ENCODE data around the gene FECH.

FECH gene

DNA sequence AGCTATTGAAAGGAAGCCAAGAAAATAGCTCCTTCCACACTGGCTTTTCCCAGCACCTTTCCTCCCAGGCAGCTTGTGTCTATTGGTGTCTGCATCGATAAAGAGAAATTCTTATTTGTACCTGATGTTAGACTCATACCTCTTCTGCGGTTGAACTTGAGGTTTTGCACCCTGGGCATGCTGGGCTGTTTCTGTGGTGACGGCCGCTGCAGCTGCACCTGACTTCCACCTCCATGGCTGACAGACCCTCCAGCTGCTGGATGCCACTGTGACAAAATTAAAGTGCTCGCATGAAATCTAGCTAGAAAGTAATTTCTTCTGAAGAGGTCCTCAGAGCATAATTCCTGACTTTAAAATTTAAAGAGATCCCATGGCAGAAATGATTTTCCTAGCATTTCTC, 6.6 kb downstream of the FECH start:
- DNase-seq = no peak

DNA sequence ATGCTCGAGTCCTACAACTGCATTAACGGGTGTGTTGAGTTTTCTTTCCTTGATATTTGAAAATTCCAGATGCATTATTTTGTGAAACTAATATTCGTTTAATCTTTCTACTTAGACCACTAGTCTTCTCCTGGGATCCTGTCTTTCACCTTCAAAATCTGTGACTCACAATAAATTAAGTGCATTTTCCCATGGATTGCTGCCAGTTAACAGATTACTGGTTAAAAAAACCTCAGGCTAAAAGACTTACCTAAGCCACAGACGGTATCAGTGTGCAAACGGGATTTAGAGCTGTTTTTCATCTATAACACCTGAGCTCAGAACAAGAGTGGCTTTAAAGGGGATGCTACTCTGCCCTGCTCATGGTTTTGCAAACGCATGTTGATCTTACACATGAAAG, 10.2 kb downstream of the FECH start:
- no peak for DNase-seq

DNA sequence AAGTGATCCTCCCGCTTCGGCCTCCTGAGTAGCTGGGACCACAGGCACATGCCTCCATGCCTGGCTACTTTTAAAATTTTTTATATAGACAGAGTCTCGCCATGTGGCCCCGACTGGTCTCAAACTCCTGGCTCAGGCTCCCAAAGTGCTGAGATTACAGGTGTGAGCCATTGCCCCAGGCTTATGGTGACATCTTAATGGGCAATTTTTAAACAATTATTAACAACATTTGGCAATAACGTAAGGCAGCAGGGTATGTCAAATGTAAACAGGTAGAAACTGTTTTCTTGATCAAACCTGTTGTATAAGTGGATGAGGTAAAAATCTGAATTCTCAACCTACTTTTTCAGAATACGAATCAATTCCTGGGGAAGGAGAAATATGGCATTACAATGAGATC, 11.0 kb downstream of the FECH start:
- no peak for DNase-seq

DNA sequence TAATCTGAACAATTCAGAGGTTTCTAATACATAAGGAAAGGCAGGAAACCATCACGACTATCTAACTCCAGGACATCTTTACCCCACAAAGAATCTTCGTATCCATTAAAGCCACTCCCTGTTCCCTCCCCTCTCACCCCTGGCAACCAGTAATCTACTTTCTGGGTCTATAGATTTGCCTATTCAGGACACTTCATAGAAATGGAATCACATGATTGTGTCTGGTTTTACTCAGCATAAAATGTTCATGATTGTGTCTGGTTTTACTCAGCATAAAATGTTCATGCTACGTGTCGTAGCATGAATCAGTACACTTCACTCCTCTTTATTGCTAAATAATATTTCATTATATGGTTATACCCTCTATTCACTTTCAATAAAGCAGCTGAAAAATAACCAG, 11.6 kb downstream of the FECH start:
- no peak for DNase-seq

DNA sequence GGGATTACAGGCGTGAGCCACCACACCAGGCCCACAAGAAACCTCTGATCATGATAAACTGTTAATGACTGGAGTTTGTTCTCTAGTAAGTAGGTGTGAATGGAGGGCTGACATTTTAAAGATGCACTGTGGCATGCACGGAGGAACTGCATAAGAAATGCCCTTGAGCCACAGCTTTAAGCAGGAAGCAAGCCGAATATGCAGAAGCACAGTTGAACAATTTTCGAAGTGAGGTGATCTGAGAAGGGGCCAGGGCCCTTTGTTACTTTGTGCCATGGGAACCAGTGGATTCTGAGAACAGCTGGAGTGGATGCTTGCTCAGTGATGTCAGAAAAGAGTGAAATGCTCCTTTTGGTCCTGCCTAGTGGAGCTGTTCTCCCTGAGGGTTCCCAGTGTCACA, 16.3 kb downstream of the FECH start:
- DNase-seq = no peak

DNA sequence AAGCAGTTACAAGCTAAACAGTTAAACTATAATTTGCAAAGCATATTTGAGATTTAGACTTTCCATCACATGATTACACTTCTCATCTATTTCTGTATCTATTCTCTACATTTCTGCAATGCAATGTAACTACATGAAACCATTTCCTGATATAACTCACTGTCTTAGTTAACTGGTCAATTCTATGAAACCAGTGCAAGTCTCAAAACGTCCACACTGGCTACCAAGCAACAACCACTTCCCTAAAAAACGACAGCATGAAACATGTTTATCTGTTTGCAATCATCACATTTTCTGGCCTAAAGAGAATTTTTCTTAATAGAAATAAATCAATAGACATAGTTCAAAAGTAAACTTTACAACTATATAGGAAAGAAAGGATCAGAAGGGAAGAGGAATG, 17.4 kb downstream of the FECH start:
- DNase-seq = no peak

DNA sequence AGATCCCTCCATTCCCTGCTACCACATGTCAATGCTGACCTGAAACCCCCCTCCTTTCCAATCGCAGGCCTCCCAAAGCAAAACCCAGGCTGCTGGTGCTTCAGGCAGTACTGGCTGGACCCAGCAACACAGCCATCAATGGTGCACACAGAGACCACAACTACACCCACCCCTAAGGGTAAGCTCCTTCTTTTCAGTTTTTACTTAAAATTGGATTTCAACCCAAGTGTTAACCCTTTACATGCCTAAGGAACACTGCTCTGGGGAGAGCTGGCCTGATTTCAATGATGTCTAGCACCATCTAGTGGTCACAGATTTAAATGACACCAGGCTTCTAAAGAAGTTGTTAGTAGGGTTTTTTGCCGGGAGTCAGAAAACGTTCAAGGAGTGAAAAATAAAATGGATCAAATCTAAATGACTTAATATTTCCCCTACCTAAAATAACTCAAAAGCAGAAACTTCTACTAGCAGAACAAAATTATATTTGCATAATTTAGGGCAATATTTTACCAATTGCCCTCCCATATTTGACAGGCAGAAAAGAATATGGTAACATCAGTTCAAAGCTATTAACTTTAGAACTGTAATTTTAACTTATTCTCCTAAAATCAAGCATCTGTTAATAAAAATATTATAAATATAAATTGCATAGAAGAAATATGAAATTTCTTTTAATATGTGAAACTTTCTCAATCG, 24.6 kb downstream of the FECH start:
- no peak for DNase-seq

DNA sequence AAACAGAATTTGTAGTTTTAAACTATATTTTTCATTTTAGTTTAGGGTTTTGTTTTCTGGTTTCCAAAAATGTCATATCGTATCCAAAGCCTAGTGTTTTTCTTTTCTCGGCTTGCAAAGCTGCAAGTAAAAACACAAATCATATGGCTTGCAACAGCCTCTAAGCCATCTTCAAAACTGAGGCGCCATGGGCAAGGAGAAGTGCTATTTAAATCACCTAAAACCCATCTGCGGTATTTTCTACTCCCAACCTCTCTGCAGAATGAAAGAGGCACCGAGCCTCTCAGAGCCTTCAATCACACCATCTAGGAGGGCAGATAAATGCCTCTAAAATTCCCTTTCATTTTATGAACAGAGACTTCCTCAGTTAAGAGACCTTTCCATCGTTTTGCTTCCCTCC, 25.2 kb downstream of the FECH start:
- DNase-seq = no peak

DNA sequence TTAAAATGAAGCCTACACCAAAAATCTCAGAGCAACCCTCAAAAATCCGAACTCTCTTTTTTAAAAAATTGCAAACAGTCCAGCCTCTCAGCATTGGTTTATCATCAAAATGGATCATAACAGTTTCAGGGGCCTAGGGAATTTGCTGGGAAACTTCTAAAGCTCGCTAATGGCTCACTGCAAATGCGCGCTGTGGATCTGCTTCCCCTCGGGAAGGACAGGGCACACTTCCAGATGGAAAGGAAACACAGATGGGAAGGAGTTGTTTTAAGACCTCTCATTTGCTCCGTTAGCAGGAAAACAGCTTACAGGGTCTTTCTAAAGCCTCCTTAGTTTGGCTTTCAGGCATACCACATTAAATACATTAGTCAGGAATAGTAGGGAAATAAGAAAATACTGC, 27.2 kb downstream of the FECH start:
- no peak for DNase-seq

DNA sequence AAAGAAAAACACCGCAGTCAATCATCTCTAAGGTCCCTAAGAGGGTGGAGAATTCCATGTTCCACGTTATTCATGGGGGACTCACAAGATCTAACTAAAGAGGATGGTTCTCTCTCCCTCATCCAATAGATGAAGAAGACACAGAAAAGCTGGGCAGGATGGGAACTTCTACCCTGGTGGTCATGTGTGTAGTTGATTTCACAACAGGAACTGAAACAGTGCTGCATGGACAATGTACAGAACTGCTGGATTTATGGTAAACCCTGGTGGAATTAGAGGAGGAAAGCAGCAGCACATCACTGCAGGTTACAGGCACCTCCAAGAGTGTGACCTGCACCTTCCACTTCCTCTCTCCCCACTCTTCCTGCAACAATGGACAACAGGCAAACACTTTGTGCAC, 31.4 kb downstream of the FECH start:
- DNase-seq = no peak

DNA sequence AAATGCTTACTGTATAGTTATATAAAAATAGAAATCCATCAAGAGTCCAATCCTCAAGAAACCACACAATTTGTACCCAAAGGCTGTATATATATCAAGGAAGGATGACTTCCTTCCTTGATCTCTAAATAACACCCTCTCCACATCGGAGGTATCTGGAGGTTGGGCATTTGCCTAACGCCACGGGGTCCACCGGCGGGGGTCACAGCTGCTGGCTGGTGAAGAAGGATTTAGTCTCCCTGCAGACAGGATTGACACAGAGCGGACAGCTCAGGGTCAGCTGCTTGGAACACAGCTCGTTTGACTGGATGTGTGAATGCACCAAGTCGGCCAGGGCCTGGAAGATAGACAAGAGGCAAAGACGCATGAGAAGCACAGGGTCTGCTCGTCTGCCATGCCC, 36.0 kb downstream of the FECH start:
- DNase-seq = no peak

DNA sequence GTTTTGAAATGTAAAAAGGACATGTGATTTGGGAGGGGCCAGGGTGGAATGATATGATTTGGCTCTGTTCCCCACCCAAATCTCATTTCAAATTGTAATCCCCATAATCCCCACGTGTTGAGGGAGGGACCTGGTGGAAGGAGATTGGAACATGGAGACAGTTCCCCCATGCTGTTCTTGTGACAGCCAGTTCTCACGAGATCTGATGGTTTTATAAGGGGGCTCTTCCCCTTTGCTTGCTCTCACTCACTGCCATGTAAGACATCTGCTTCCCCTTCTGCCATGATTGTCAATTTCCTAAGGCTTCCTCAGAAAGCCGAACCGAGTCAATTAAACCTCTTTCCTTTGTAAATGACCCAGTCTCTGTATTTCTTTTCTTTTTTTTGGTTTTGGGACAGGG, 39.2 kb downstream of the FECH start:
- DNase-seq = no peak

DNA sequence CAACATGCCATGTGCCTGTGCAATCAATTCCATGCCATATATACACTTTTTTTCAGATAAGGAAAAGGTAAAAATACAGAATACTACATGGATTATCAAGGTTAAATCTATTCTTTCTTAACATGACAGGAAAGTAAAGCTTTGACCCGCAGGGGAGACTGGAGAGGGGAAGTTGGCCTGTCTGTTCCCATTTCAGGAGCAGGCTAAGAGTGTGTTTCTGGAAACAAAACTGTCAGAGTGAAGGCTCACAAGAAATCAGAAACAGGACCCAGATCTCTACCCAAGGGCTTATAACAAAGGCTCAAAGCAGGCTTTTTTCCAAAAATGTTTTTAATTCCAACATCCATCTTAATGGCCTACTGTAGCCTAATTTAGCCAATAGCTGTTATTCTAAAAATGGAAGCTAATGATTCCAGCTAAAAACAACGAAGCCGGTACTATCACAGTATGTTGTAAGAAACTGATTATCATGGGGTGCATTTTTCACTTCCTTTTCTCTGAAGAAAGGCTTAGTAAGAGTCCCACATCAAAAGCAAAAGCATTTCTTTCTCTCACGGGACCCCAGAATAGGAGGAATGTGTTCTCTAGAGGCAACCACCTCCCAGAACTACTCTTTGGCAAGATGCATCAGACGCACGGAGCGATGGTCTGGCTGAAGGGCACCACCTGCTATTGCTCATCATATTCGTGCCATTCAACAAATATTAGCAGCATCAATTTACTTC, 41.4 kb downstream of the FECH start:
- DNase-seq = no peak

DNA sequence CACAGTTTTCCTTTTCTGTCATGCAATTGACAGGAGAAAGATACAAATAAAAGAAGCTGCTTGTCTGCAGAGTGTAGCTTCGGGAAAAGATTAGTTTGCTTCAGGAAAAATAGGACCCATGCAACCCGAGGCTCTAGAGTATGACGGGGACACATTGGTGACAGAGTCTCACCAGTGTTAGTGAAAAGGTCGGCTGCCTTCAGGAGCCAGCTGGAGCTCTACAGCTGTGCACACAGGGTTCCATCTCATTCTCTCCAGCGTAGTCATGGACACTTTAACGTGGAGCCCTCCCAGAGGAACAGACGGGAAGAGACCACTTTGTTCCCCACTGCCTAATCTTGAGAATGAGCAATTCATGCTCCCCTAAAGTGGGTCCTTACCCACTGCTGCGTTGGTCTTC, 42.9 kb downstream of the FECH start:
- DNase-seq = no peak

DNA sequence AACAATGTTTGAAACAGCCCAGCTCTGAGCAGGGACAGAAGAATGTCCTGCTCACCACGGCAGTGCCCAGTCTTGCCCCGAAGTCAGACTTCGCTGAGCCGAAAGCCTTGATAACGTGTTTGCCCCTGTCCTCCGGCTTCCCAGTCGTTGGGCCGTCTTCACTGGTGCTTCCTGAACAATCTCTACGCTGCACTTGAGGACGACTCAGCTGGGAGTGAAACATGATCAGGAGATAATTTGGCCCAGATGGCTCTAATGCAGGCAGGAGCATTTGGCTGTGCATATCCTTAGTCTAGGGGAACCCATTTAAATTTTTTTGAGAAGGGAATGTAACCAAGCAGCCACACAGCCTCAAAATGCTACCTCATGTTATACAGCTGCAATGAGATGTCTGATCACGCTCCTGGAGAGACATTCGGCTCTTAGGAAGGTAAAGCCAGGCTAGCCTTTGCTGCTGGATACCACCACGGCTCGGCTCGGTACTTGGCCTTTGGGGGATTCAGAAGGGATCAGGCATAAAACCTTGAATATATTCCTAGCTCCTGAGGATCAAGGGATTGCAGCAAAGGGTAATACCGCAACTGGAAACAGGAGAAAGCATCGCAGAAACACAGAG, 43.6 kb downstream of the FECH start:
- DNase-seq = no peak

DNA sequence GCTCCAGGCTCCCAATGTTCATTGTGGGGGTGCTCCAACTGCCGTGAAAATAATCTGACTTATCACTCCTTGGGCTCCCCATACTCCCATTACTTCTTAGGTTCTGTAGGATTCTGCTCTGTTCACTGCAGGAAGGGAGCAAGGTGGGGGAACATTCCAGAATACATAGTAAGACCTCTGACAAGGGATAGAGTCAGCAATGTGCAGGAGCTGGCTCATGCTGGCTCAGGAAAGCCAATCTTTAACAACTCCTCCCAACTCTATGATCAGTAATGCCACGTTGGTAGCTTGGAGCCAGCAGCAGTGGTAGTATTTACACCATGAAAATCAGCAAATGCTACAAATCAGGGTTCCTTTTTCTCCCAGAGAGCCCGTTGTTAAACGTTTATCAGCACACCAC, 44.4 kb downstream of the FECH start:
- DNase-seq = no peak

DNA sequence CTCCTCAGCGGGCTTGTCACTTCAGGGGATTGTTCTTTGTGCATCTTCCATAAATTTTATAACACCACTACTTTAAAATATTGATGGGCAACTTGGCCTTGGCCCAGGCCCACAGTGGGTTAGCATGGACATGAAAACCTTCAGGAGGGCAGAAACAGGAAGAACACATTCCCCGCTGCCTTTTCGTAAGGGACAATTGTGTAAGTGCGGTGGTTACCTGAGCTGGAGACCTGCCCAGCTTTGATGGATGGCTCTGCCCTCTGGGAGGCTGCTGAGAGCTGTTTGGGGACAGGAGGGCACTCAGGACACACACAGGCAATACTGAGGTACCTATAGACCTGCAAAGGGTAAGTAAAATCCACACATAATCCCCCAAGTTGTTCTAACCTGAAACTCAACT, 46.8 kb downstream of the FECH start:
- no peak for DNase-seq

DNA sequence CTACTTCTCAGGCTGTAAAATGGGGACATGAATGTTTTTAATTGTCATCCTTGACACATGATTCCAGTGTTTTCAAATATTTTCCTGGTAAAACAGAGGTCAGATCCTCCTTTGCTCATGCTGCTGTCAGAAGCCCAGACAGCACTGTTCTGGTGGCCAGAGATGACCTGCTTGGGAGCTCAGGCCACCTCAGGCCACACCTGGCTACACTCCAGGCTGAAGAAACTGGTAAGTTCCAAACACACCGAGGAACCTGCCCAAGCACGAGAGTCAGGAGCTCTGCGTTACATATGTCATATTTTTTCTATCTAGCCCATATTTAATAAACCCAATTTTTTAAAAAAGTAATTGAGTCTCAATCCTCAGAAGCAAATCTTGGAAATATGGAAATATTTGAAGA, 47.9 kb downstream of the FECH start:
- DNase-seq = no peak

DNA sequence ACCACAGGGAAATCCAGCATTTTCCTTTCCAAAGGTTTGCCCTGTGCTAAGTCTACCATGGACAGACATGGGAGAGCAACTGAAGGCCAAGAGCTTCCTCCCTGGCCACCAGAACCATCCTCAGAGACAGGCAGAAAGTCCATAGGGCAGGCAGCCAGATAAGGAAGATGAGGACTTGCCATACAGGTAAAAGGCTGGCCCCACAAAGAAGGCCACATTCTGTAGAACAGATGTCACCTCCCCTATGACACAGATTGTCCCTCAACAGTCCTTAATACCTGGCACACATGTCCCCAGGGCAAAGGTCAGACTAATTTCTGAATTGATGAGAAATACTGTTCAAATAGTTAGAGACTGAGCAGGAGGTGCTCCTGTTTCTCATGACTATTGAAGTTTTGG, 52.0 kb downstream of the FECH start:
- DNase-seq = no peak

DNA sequence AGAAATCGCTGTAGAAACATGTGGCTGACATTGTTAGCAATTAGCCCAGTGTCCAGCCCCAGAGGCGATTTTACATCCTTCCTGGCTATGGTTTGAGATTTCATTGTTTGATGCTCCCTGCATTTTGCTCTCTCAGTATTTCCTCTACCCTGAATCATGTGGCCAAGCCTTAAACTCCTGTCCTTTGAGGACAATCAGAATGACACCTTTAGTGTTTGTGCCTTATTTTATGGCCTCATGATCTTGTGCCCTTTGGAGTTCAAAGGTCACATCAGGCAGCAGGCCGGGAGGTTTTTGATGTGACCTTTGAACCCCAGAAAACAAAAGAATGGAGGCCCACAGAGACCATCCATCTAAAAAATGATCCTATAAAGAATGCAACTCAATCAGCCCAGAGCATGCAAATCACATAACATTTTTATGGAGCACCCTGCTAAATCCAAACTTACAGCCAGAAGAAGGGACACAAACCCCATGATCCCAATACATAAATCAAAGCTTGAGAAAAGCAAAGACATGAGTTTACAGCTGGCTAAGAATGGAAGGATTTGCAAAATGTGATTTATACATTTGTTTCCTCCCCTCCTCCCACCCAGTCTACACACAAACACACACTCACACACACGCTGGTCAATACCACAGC, 52.5 kb downstream of the FECH start:
- no peak for DNase-seq

DNA sequence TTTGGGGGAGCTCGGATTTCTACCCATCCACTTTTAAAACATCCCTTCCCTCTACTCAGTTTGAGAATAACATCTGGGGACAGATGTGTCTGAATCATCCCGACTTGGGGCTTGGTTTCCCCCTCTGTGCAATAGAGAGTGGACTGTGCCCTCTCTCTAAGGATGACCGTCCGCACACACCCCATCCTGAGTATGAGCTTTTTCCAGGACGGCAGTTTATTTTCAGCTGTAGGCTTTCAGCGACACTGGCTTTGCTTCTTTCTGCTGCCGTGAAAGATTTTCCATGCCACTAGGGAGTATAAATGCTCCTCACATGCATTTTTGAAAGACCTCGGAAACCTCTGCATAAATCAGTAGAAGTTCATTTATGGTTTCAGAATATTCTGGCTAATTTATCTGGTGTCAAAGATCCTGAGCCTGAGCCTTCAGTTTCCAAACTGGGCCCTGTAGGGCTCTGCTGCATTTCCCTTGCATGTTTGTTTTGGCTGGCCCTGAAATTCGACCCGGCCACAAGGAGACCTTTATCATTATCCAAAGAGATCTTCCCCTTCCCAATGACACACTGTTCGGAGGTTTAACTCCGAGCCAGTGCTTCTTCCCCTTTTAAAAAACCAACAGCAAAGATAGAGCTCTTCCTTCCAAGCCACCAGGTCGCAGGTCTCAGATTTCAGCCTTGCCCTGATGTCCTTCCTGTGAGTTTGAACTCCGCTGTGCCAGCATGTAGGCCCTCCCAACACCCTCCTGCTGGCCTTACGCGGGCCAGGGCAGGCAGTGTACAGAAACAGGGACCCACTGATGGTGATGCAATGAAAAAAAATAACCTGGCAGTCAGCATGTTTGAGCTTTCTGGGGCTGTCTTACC, 53.3 kb downstream of the FECH start:
- no peak for DNase-seq

DNA sequence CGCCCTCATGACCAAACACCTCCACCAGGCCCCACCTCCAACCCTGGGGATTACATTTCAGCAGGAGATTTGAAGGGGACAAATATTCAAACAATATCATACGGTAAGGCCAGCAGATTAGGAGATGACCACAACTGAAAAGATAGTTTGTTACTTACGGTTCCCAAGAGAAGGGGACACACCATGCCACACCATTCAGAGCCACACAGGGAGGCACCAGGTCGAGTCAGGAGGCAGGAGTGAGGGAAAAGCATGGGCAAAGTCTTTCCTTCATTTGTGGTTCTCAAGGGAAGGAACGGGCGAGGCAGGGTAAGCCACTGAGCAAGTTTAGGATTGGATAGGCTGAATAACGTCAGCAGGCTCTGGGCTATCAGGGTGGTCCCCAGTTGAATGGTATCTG, 57.4 kb downstream of the FECH start:
- no peak for DNase-seq

Measured in activated T-cell treated with anti-CD3 and anti-CD28 coated beads for 4 hours (primary cell).